ENCODE measurements around the gene C1QA. TPM values are rescaled to one million over a fixed set of nuclear protein-coding genes. Genes with fewer than 3 reads are reported as not detected.
"Not testable (repeated sequence)": the region's sequence is repeated elsewhere in the genome, so short reads cannot be mapped to it uniquely, and the experiment has no call there.

C1QA gene
- total RNA-seq, 1 donor from 2014 or later: not detected

DNA sequence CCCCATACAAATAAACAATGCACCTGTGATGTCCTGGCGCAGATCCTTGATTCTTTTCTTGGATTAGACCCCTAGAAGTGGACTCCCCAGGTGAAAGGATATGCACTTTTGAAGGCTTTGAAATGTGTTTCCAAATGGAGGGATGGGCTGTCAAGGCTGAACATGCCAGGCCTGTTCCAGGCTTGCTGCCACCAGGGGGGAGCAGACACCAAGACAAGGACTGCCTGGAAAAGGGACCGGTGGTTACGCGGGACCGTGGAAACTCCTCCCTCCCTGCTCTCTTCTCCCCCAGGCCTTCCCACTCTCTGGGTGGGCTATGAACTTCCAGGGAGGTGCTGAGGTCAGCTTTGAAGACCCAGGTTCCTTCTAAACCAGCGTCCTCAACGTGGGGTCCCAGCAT, 29.3 kb downstream of the C1QA start:
- DNase-seq (ENCODE audit: low spot score, unreplicated experiment): peak; percentile 37
- H3K36me3 Mint-ChIP-seq (ENCODE audit: insufficient read depth): no peaks in the 10 kb centered on the region

DNA sequence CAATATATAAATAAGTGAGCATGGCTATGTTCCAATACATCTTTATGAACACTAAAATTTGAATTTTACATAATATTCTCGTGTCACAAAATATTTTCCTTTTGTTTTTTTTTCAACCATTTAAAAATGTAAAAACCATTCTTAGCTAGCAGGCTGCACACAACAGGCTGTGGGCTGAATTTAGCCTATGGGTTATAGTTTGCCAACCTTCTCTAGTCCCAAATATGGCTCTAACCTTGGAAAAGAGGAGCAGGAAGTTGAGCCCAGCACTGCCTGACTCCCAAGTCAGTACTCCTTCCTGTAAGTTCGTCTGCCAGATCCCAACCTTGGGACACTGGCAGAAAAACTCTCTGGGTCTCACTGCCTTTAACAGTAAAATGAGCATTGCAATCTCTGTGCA, 30.0 kb downstream of the C1QA start:
- TF ChIP-seq, protein P1, sequence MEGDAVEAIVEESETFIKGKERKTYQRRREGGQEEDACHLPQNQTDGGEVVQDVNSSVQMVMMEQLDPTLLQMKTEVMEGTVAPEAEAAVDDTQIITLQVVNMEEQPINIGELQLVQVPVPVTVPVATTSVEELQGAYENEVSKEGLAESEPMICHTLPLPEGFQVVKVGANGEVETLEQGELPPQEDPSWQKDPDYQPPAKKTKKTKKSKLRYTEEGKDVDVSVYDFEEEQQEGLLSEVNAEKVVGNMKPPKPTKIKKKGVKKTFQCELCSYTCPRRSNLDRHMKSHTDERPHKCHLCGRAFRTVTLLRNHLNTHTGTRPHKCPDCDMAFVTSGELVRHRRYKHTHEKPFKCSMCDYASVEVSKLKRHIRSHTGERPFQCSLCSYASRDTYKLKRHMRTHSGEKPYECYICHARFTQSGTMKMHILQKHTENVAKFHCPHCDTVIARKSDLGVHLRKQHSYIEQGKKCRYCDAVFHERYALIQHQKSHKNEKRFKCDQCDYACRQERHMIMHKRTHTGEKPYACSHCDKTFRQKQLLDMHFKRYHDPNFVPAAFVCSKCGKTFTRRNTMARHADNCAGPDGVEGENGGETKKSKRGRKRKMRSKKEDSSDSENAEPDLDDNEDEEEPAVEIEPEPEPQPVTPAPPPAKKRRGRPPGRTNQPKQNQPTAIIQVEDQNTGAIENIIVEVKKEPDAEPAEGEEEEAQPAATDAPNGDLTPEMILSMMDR (IDR thresholded peaks at IDR 0.05; ENCODE audit: unreplicated experiment): no peak
- H3K4me1 Mint-ChIP-seq (ENCODE audit: low read depth): peaks cover 4% of the 10 kb centered on the region
- H3K36me3 Mint-ChIP-seq (ENCODE audit: insufficient read depth): no peaks in the 10 kb centered on the region
- no peaks in the 10 kb centered on the region for H3K9me3 Mint-ChIP-seq (ENCODE audit: low read depth)
- no peak for DNase-seq (ENCODE audit: low spot score, unreplicated experiment)
- H3K4me3 Mint-ChIP-seq (ENCODE audit: low read depth): no peak overlapping the region
- H3K27me3 Mint-ChIP-seq: peaks cover 35% of the 10 kb centered on the region
- no peak overlapping the region for H3K27ac Mint-ChIP-seq

More for the DNA sequence above, 29.3 kb downstream of the C1QA start:
- Mint-ChIP-seq H3K4me3 (ENCODE audit: low read depth) (no peak overlapping the region), H3K9me3 (ENCODE audit: low read depth) (no peaks in the 10 kb centered on the region), H3K27ac (no peak overlapping the region), H3K4me1 (ENCODE audit: low read depth) (peaks cover 3% of the 10 kb centered on the region), H3K27me3 (peaks cover 32% of the 10 kb centered on the region)
- TF ChIP-seq, protein P1 (IDR thresholded peaks at IDR 0.05; ENCODE audit: unreplicated experiment): peak; percentile 66

DNA sequence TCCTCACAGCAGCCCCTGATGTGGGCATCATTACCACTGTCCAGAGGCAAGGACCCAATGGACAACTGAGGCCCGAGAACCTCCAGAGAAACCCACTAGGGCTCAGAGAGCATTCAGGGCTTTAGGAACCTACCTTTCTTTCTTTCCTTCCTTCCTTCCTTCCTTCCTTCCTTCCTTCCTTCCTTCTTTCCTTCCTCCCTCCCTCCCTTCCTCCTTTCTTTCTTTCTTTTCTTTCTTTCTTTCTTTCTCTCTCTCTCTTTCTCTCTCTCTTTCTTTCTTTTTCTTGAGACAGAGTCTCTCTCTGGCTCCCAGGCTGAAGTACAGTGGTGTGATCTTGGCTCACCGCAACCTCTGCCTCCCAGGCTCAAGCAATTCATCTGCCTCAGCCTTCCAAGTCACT, 32.4 kb downstream of the C1QA start:
- H3K27me3 Mint-ChIP-seq: peaks cover 39% of the 10 kb centered on the region
- not testable (repeated sequence) for H3K36me3 Mint-ChIP-seq (ENCODE audit: insufficient read depth); DNase-seq (ENCODE audit: low spot score, unreplicated experiment); H3K4me3 Mint-ChIP-seq (ENCODE audit: low read depth); H3K27ac Mint-ChIP-seq; H3K9me3 Mint-ChIP-seq (ENCODE audit: low read depth); H3K4me1 Mint-ChIP-seq (ENCODE audit: low read depth)

DNA sequence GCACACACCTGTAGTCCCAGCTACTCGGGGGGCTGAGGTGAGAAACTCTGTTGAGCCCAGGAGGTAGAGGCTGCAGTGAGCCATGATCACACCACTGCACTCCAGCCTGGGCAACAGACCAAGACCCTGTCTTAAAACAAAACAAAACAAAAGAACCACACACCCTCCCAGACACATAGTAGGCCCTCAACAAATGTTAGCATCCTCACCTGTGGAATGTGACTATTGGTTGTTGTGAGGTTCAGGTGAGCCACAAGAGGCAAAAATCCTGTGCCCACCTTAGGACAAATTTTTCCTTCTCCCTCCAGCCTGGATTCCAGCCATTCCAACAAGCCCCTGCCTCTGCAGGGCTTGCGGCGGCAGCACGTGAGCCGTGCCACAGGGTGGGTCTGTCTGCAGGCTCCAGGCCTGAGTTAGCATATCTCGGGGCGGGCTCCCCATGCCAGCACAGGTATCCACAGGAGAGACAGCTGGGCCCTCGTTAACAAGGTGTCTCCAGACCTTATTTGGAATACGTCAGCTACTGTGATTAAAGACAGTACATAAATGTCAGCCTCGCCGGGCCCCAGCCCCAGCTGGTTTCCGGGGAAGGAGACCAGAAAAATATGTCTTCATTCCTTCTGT, 34.0 kb downstream of the C1QA start:
- Mint-ChIP-seq H3K27ac (no peak overlapping the region), H3K27me3 (peaks cover 49% of the 10 kb centered on the region), H3K36me3 (ENCODE audit: insufficient read depth) (no peaks in the 10 kb centered on the region), H3K4me3 (ENCODE audit: low read depth) (no peak overlapping the region), H3K9me3 (ENCODE audit: low read depth) (no peaks in the 10 kb centered on the region), H3K4me1 (ENCODE audit: low read depth) (peaks cover 6% of the 10 kb centered on the region)
- TF ChIP-seq, protein P1 (IDR thresholded peaks at IDR 0.05; ENCODE audit: unreplicated experiment): no peak
- no peak for DNase-seq (ENCODE audit: low spot score, unreplicated experiment)

DNA sequence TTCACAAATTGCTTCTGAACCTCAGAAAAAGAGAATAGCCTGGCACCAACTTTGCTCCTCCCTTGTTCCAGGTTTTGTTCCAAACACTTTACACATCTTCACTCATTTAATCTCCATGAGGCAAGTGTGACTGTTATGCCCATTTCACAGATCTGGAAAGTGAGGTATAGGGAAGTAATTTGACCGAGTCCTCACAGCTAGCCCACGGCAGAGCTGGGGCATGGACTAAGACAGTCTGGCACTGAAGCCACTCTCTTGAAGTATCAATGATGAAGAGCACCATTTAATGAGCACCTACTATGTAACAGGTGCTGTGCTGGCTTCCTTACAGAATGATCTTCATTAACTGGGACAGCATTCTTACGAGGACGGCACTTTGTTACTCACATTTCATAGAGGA, 35.6 kb downstream of the C1QA start:
- Mint-ChIP-seq H3K27me3 (peaks cover 49% of the 10 kb centered on the region), H3K4me3 (ENCODE audit: low read depth) (no peak overlapping the region), H3K9me3 (ENCODE audit: low read depth) (no peaks in the 10 kb centered on the region), H3K36me3 (ENCODE audit: insufficient read depth) (no peaks in the 10 kb centered on the region), H3K27ac (no peak overlapping the region), H3K4me1 (ENCODE audit: low read depth) (peaks cover 6% of the 10 kb centered on the region)
- TF ChIP-seq, protein P1 (IDR thresholded peaks at IDR 0.05; ENCODE audit: unreplicated experiment): no peak
- DNase-seq (ENCODE audit: low spot score, unreplicated experiment): no peak
